ENCODE data around the gene UBR4. TPM values are rescaled to one million over a fixed set of nuclear protein-coding genes. Genes with fewer than 3 reads are reported as not detected.

Gene UBR4
- total RNA-seq, 1 experiment from 2014 or later: 131 TPM

- no peak overlapping the region for H4K91ac ChIP-seq (ENCODE audit: insufficient read length, low read depth, low read length)
- no peak overlapping the region for H4K5ac ChIP-seq (ENCODE audit: insufficient read length, low read depth, low read length)
- no peak overlapping the region for H3K4me2 ChIP-seq (ENCODE audit: insufficient read depth, insufficient read length, low read length)
- no peak overlapping the region for H3T11ph ChIP-seq (ENCODE audit: low read length)
- no peak overlapping the region for H2BK120ac ChIP-seq (ENCODE audit: low read depth, low read length, poor library complexity, severe bottlenecking)
- H3K79me2 ChIP-seq (ENCODE audit: insufficient read depth, low read length): no peaks in the 10 kb centered on the region
- H2BK12ac ChIP-seq (ENCODE audit: insufficient read length, low read depth, low read length): no peak overlapping the region
- H3K9ac ChIP-seq (ENCODE audit: extremely low read depth, insufficient read length, low read length): no peak overlapping the region
- H3K27ac ChIP-seq (ENCODE audit: insufficient read length, low read depth, low read length): no peak overlapping the region
- no peak overlapping the region for H3K27ac Mint-ChIP-seq
- TF ChIP-seq, protein P1, sequence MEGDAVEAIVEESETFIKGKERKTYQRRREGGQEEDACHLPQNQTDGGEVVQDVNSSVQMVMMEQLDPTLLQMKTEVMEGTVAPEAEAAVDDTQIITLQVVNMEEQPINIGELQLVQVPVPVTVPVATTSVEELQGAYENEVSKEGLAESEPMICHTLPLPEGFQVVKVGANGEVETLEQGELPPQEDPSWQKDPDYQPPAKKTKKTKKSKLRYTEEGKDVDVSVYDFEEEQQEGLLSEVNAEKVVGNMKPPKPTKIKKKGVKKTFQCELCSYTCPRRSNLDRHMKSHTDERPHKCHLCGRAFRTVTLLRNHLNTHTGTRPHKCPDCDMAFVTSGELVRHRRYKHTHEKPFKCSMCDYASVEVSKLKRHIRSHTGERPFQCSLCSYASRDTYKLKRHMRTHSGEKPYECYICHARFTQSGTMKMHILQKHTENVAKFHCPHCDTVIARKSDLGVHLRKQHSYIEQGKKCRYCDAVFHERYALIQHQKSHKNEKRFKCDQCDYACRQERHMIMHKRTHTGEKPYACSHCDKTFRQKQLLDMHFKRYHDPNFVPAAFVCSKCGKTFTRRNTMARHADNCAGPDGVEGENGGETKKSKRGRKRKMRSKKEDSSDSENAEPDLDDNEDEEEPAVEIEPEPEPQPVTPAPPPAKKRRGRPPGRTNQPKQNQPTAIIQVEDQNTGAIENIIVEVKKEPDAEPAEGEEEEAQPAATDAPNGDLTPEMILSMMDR (conservative IDR thresholded peaks at IDR 0.05): no peak
- H3K23ac ChIP-seq (ENCODE audit: insufficient read length, low read depth, low read length): no peak overlapping the region
- no peaks in the 10 kb centered on the region for H3K79me1 ChIP-seq (ENCODE audit: insufficient read depth, low read depth, low read length, poor library complexity, severe bottlenecking)
- H3K4me1 ChIP-seq (ENCODE audit: insufficient read depth, low read length): no peaks in the 10 kb centered on the region
- H3K4me1 Mint-ChIP-seq: peaks cover 7 to 22% of the 10 kb centered on the region in 2 experiments
- no peak overlapping the region for H3K18ac ChIP-seq (ENCODE audit: insufficient read length, low read depth, low read length)
- H3K36me3 Mint-ChIP-seq (ENCODE audit: insufficient read depth in 1 of 3, low read depth in 3 of 3): no peaks in the 10 kb centered on the region
- H3K27me3 ChIP-seq (ENCODE audit: insufficient read depth, low read length): no peaks in the 10 kb centered on the region
- no peaks in the 10 kb centered on the region for H3K9me3 ChIP-seq (ENCODE audit: control insufficient read depth, low read depth, low read length)
- H2BK15ac ChIP-seq (ENCODE audit: low read depth, low read length): no peak overlapping the region
- no peak overlapping the region for H3K56ac ChIP-seq (ENCODE audit: insufficient read length, low read depth, low read length)
- no peaks in the 10 kb centered on the region; a peak in 1 of 5 replicates for H3K9me3 Mint-ChIP-seq
- H2BK20ac ChIP-seq (ENCODE audit: low read depth, low read length, poor library complexity, severe bottlenecking): no peak overlapping the region
- no peak overlapping the region for H3K14ac ChIP-seq (ENCODE audit: insufficient read depth, low read length)
- no peak overlapping the region for H2AFZ ChIP-seq (ENCODE audit: low read length)
- H3K4me3 Mint-ChIP-seq: no peak overlapping the region
- no peak overlapping the region for H3K4ac ChIP-seq (ENCODE audit: low read depth, low read length)
- H3K27me3 Mint-ChIP-seq (ENCODE audit: low read depth): peaks cover 9% of the 10 kb centered on the region; the same call in 1 of the 2 replicates
- no peak for DNase-seq
- no peak overlapping the region for H4K8ac ChIP-seq (replicated peaks; ENCODE audit: insufficient read length, low read depth, low read length)
- no peaks in the 10 kb centered on the region for H4K20me1 ChIP-seq (ENCODE audit: control insufficient read depth, insufficient read depth, insufficient read length)
- WGBS (ENCODE audit: extremely low coverage, insufficient read length, low lambda C conversion rate): no CpG with 5 or more reads among the region's 5 CpGs
- no peak overlapping the region for H2BK5ac ChIP-seq (ENCODE audit: insufficient read length, low read length)
- H2AK5ac ChIP-seq (ENCODE audit: insufficient read length, low read length): no peak overlapping the region
- H3K23me2 ChIP-seq (ENCODE audit: insufficient read length, low read depth, low read length, poor library complexity, severe bottlenecking): no peaks in the 10 kb centered on the region
These were observed 171.3 kb downstream of the UBR4 start for GRCh38 chr1:19038732-19039131.
